HAP-1 (cell line): ENCODE results near the gene KCP.

ENCODE experiments used
- DNase-seq, 2 experiments: peaks; one replicate each; pipeline ENCODE4 v3.0.0-alpha.2; 2016 to 2020; ENCODE audit warnings: low spot score in 2 of 2
- H3K27me3 ChIP-seq: fragments of 250-450 bp; sonication (Bioruptor Pico); 2 replicates; pipeline ENCODE4 v1.5.1; 2020; ENCODE audit warnings: low read depth, mild to moderate bottlenecking, moderate library complexity
- H3K36me3 ChIP-seq: fragments of 250-450 bp; sonication (Bioruptor Pico); replicated peaks from 2 replicates; pipeline ENCODE4 v1.5.1; 2020; ENCODE audit warnings: mild to moderate bottlenecking
- H3K4me1 ChIP-seq: fragments of 250-450 bp; sonication (Bioruptor Pico); 2 replicates; pipeline ENCODE4 v1.5.1; 2020; ENCODE audit warnings: mild to moderate bottlenecking
- H3K4me3 ChIP-seq: fragments of 250-450 bp; sonication (Bioruptor Pico); 2 replicates; pipeline ENCODE4 v1.5.1; 2020; ENCODE audit warnings: mild to moderate bottlenecking, moderate library complexity
- H3K9me3 ChIP-seq: fragments of 250-450 bp; sonication (Bioruptor Pico); 2 replicates; pipeline ENCODE4 v1.5.1; 2020; ENCODE audit warnings: mild to moderate bottlenecking, moderate library complexity
- in situ Hi-C: fragments of 300-500 bp; cut with MboI; formaldehyde crosslinking; loops from 3 replicates; pipeline ENCODE4 v1.14.3; 2020; ENCODE audit warnings: low sequenced_read_pairs, inconsistent platforms, mixed read lengths

KCP gene

GRCh38 chr7:128842674-128843641 is 67.6 kb downstream of the KCP start:
- Histone ChIP-seq H3K36me3 (peaks cover 68% of the 10 kb centered on the region), H3K4me3 (no peak overlapping the region), H3K27me3 (no peaks in the 10 kb centered on the region), H3K4me1 (no peaks in the 10 kb centered on the region), H3K9me3 (no peaks in the 10 kb centered on the region)
- in situ Hi-C loops = no loop called here
- DNase-seq = no peak

DNA sequence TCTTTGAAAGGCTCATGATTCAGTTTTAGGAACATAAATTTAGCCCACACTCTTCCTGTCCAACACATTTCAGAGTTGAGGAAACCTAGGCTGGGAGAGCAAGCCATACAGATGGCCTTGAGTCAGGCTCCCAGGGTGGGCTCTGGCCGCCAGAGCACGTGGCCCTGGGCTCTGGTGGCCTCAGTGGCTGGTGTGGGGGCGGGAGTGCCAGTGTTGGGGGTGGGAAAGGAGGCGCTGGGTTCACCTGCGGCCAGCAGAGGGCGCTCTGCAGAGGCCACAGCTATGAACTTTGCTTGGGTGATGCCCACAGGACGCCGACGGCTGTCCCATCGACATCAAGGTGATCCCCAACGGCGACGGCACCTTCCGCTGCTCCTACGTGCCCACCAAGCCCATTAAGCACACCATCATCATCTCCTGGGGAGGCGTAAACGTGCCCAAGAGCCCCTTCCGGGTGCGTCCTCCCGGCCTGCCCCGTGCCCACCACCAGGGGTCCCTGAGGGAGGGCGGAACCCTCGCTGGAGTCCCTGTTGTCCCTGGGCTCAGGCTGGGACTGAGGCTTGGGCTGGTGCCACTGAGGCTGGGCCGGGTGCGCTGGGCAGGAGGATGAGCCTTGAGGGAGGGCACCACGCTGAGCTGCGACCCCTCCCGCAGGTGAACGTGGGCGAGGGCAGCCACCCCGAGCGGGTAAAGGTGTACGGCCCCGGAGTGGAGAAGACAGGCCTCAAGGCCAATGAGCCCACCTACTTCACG is 68.4 kb downstream of the KCP start:
- peak; percentile 39 to 74 for DNase-seq
- Histone ChIP-seq H3K27me3 (no peaks in the 10 kb centered on the region), H3K36me3 (peaks cover 67% of the 10 kb centered on the region), H3K9me3 (no peaks in the 10 kb centered on the region), H3K4me1 (no peaks in the 10 kb centered on the region), H3K4me3 (no peak overlapping the region)
- in situ Hi-C loops = no loop called here

DNA sequence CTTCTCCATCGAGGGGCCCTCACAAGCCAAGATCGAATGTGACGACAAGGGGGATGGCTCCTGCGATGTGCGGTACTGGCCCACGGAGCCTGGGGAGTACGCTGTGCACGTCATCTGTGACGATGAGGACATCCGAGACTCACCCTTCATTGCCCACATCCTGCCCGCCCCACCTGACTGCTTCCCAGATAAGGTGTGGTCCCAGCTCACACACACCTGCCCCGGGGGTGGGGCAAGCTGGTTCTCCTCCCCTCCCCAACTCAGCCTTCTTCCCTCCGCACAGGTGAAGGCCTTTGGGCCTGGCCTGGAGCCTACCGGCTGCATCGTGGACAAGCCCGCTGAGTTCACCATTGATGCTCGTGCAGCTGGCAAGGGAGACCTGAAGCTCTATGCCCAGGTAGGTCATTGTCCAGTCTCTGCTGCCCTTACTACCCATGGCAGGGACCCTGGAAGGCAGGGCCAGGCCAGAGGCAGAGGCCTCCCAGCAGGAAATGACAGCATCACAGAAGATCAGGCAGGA is 69.3 kb downstream of the KCP start:
- peaks cover 69% of the 10 kb centered on the region for H3K36me3 ChIP-seq
- H3K4me1 ChIP-seq = no peaks in the 10 kb centered on the region
- H3K9me3 ChIP-seq = no peaks in the 10 kb centered on the region
- H3K4me3 ChIP-seq = no peak overlapping the region
- no peak for DNase-seq
- no peaks in the 10 kb centered on the region for H3K27me3 ChIP-seq
- in situ Hi-C loops = no loop called here

GRCh38 chr7:128840326-128841170 is 70.0 kb downstream of the KCP start:
- no peaks in the 10 kb centered on the region for H3K27me3 ChIP-seq
- DNase-seq = no peak
- no peaks in the 10 kb centered on the region for H3K9me3 ChIP-seq
- in situ Hi-C loops = no loop called here
- H3K4me3 ChIP-seq = no peak overlapping the region
- H3K4me1 ChIP-seq = no peaks in the 10 kb centered on the region
- peaks cover 67% of the 10 kb centered on the region for H3K36me3 ChIP-seq

DNA sequence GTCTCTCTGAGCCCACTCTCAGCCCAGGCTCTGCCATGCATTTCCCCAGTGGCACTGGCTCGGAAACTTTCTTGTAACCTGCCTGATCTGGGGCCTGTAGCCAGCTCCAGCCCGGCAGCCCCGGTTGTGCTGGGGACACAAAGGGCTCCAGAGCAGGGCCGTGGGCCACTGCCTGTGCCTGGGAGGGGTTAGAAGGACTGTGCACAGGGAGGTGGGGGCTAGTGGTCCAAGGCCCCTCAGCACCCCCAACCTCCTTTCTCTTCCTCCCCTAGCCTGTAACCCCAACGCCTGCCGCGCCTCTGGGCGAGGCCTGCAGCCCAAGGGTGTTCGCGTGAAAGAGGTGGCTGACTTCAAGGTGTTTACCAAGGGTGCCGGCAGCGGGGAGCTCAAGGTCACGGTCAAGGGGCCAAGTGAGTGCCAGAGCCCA is 70.7 kb downstream of the KCP start:
- H3K27me3 ChIP-seq = no peaks in the 10 kb centered on the region
- no peaks in the 10 kb centered on the region for H3K4me1 ChIP-seq
- H3K4me3 ChIP-seq = no peak overlapping the region
- peaks cover 68% of the 10 kb centered on the region for H3K36me3 ChIP-seq
- in situ Hi-C loops = no loop called here
- DNase-seq = no peak
- no peaks in the 10 kb centered on the region for H3K9me3 ChIP-seq

DNA sequence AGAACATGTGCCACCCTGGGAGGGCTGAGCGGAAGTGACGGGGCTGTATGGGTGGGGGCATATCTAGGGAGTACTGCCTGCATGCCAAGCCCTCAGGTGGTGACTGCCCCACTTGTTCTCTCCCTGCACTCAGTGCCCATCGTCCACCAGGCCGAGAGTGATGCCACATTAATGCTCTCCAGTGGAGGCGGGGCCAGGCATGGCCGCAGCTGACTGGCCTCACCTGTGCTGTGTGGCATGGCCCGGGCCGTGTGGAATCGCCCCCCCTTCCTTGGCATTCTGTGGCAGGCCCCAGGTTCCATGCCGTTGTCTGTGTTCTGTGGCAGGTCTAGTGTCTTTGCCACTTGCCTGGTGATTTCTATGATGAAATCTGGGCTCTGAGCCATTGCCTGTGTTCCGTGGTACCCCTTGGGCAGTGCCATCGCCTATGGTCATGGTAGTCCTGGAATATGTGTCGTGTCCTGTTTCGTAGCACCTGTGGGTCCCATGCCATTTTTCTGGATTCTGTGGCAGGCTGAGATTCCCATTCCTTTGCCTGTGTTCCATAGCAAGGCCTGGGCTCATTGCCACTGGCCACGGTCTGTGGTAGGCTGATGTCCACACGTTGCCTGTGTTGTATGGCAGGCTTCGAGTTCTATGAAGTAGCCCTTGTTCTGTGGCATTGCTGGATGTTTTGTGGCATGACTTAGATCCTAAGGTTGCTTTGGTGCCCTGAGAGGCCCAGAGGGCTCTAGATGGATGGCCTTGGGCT is 71.4 kb downstream of the KCP start:
- Histone ChIP-seq H3K27me3 (no peaks in the 10 kb centered on the region), H3K4me1 (no peaks in the 10 kb centered on the region), H3K9me3 (no peaks in the 10 kb centered on the region), H3K4me3 (no peak overlapping the region), H3K36me3 (peaks cover 62% of the 10 kb centered on the region)
- in situ Hi-C loops = no loop called here
- no peak for DNase-seq

DNA sequence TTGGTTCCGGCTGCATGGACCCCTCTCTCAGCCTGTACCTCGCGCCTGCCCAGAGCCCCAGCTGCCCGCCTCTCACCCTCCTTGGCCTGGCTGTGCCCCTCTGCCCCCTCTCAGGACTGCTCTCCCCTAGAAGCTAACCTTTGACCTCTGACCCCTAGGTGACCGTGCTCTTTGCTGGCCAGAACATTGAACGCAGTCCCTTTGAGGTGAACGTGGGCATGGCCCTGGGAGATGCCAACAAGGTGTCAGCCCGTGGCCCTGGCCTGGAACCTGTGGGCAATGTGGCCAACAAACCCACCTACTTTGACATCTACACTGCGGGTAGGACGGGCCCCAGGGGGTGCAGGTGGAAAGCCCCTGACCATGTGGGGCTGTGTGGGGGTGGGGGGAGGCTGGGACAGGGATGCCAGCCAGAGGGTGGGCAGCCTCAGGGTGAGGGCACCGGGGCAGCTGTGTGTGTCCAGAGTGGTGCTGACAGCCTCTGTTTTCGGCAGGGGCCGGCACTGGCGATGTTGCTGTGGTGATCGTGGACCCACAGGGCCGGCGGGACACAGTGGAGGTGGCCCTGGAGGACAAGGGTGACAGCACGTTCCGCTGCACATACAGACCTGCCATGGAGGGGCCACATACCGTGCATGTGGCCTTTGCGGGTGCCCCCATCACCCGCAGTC is 72.3 kb downstream of the KCP start:
- Histone ChIP-seq H3K36me3 (peaks cover 53% of the 10 kb centered on the region), H3K9me3 (no peaks in the 10 kb centered on the region)
- no peak for DNase-seq

GRCh38 chr7:128837521-128837921 is 73.0 kb downstream of the KCP start:
- no peaks in the 10 kb centered on the region for H3K9me3 ChIP-seq
- H3K4me1 ChIP-seq = peaks cover 6% of the 10 kb centered on the region
- no peak for DNase-seq
- H3K4me3 ChIP-seq = no peak overlapping the region
- H3K27me3 ChIP-seq = no peaks in the 10 kb centered on the region
- H3K36me3 ChIP-seq = peaks cover 46% of the 10 kb centered on the region
- in situ Hi-C loops = no loop called here

More for the DNA sequence above, 72.3 kb downstream of the KCP start:
- no peaks in the 10 kb centered on the region for H3K4me1 ChIP-seq
- no peak overlapping the region for H3K4me3 ChIP-seq
- in situ Hi-C loops = no loop called here
- no peaks in the 10 kb centered on the region for H3K27me3 ChIP-seq

DNA sequence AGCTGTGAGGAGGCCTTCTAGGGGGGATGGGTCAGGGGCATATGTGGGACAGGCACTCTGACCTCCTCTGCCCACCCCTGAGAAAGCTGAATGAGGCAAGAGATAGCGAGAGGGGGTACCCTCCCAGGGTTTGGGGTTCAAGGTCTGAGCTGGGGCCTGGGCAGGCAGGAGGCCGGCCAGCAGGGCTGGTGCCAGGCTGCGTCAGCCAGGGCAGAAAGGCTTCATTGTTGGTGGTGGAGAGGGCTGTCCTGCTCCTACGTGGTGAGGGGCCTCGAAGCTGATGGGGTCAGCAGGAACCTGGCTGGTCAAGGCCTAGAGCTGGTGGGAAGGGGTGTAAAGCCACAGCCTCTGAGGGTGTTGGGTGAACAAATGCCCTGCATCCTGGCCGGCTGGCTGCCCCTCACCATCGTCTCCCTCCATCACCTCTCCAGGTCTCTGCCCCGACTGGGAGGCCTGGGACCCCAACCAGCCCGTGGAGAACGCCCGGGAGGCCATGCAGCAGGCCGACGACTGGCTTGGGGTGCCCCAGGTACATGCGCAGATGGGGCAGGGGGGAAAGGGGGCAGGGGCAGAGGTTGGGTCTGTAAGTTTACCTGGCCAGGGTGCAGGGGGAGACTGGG is 73.7 kb downstream of the KCP start:
- Histone ChIP-seq H3K27me3 (no peaks in the 10 kb centered on the region), H3K4me1 (peaks cover 11% of the 10 kb centered on the region), H3K9me3 (no peaks in the 10 kb centered on the region), H3K36me3 (peaks cover 41% of the 10 kb centered on the region), H3K4me3 (no peak overlapping the region)
- no peak for DNase-seq
- in situ Hi-C loops = no loop called here

DNA sequence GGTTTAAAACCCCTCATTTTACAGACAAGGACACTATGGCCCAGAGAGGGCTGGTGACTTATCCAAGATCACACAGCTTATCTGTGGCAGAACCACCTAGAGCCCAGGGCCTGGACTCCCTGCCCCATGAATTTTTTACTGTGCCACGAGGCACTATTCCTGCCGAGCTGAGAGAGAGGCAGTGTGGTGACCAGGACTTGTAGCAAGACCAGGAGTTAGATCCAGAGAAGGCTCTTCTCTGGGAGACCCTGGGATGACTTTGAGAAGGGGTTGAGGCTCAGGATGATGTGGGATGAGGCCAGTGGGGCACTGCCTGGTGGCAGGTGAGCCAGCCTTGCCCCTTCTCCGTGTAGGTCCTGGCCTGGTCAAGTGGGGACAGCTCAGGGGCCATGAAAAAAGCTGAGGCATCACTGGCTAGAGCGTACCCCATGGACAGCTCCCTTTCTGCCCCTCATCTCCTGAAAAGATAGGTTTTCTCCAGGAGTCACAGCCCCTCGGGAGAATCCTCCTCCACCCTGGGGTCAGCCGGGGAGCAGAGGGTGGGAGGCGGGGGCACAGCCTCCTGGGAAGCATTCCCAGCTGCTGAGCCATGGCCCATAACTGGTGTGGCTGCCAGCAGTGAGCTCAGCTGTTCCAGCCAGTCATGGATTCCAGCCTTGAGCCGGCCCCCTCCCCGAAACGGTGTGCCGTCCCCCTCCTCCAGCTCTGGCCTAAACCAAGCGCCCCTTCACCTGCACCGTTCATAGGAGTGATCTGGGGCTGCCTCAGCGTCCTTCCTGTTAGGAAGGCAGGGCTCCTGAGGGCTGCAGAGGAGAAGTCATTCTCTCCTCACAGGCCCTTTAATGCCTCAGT is 74.5 kb downstream of the KCP start:
- no peak overlapping the region for H3K4me3 ChIP-seq
- H3K27me3 ChIP-seq = no peaks in the 10 kb centered on the region
- peaks cover 13% of the 10 kb centered on the region for H3K4me1 ChIP-seq
- no peak for DNase-seq
- H3K9me3 ChIP-seq = no peaks in the 10 kb centered on the region
- peaks cover 32% of the 10 kb centered on the region for H3K36me3 ChIP-seq
- in situ Hi-C loops = no loop called here

- in situ Hi-C loops = no loop called here
- peaks cover 29% of the 10 kb centered on the region for H3K36me3 ChIP-seq
Measured at GRCh38 chr7:128835231-128835751, 75.2 kb downstream of the KCP start.

More at GRCh38 chr7:128835231-128835751, 75.2 kb downstream of the KCP start:
- no peaks in the 10 kb centered on the region for H3K9me3 ChIP-seq
- no peak overlapping the region for H3K4me3 ChIP-seq
- no peak for DNase-seq
- H3K27me3 ChIP-seq = no peaks in the 10 kb centered on the region
- peaks cover 17% of the 10 kb centered on the region for H3K4me1 ChIP-seq
